Astrocyte of the hippocampus (primary cell): ENCODE results near the gene PHF24.

ENCODE experiments used
- DNase-seq: peaks from one replicate; pipeline ENCODE4 v3.0.0; 2011; ENCODE audit warnings: low read depth, low spot score

Gene PHF24

DNA sequence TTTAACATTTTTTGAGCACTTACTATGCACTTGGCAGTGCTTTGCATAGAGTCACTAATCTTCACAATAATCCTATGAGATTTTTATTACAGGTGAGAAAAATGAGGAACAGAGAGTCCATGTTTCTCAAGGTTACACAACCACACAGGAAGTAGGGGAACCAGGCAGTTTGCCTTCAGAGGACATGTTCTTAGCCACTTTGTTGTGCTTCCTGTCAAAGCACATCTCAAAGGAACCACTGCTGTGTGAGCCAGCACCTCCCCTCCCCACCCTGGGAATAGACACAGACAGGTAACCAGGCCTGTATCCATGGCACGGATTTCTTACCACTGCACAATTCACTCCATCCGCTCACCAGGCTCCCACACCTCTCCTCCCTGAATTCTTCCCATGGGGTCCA, 25.1 kb downstream of the PHF24 start:
- DNase-seq, result no peak

DNA sequence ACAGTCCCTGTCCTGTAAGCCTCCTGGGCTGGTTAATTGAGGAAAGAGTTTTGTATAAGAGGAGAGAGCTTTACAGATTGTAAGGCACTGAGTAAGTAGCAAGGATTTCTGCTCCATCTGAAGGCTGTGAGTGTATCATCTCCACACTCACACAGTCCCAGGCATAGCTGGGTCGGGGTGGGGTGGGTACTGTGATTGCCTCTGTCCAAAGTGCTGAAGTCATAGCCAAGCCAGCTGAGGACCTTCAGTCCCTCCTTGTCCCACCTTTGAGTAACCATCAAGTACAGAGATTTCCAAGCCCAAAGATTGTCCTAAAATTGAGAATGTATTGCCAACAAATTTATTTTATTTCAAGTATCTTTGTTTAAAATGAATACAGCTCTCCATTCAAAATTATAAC, 26.0 kb downstream of the PHF24 start:
- peak; percentile 71 for DNase-seq

DNA sequence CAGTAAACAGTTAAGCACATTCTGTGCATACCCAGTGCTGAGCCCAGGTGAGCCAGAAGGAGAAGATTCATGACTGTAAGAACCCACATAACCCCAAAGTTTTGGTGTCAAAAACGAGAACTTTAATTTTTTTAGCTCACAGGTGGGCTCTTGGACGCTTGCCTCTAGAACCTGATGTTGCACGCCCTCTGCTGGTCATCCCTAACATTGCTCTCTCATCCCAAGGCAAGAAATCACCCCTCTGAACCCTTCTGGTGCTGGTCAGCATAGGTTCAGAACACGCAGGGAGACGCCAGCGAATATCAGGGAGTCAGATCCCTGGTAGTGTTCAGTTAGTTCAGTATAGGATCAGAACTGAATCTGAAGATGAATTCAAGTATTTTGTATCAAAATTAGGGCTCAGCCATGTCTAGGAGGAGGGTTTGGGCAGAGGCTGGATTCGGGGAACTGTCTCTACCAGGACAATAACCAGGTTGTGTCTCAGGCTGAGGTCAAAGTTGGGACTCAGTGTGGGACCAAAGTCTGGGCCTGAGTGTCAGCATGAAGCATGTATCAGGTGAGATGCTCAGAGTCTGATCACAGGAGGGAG, 27.3 kb downstream of the PHF24 start:
- peak; percentile 75 for DNase-seq

DNA sequence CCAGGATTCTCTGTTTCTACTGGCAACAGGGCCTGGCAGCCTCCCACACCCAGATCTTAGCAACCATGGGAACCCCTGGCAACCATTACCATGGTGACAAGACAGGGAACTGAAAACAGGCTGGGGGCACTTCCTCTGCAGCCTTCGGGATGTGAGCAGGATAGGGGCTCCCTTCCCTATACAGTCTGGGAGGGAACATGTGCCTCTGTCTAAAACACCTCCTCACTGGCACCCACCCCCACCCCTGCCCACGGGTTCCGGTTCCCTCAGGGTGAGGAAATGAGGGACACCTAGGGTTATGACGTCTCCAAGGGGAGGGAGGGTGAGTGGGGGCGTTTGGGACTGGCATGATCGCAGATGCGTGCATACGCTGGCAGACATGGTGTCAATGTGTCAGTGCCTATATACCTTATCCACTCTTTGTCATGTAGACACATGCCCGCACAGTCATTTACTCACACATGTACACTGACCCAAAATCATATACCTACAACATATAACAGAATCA, 28.5 kb downstream of the PHF24 start:
- DNase-seq, result peak; percentile 39

DNA sequence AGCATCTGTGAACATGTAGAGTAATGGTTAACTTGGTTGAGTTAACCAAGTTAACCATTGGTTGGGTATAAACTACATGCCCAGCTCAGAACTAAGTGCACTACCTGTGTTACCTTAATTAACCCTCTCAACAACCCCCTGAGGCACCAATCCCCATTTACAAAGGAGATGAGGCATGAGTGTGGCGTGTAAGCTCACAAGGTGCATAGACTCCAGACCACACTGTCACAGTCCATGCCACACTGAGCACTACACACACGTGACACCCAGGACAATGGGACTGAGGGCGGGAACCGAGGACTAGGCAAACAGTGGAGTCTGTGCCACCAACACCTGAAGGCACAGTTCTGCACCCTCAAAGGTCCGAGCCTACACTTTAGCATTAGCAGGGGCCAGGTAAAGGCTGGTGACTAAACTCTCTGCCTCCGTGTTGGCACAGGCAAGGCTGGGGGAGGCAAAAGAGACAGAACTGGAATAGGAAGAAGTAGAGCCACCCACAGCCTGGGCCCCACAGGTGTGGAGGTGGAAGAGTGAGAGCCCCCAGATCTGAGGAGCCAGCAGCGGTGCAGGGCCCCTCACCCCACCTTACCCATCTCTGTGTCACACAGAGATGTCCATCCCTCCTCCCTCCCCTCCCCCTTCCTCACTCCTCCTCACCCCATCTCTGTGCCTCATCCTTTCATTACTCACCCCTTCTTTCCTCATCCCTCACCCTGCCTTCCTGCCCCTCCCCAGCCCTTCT, 29.2 kb downstream of the PHF24 start:
- no peak for DNase-seq

DNA sequence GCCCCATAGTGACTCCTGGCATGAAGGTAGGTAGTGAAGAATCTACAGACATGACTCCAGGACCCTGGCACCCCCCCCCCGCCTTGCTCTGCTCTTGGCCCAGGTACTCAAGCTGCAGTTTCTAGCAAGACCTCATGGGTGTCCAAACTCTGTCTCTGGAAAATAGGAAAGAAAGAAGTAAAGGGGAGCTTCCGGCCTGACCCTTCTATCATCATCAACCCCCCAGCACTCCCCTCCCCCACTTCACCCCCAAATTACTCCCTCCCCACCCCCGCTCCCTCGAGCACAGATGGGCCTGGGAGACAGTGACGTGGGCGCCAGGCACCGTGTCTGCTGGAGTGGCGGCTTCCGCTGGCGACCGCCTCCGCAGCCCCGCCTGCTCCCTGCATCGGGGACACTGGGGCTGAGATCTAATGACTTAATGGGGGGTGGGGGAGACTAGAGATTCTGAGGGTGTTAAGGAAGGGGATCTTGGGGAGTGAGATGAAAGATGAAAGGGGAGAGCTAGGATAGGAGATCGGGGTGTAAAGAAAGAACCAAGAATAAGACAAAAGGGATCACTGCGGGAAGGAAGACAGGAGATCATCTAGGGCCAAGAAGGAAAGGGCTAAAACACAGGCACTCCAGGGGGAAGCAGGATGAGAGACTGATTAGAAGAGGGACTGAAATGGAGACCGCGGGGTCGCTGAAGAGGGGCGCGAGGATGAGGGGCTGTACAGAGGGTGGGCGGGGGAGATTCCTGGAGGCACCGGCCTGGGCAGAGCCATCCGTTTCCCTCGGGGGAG, 30.3 kb downstream of the PHF24 start:
- DNase-seq, result peak; percentile 27

DNA sequence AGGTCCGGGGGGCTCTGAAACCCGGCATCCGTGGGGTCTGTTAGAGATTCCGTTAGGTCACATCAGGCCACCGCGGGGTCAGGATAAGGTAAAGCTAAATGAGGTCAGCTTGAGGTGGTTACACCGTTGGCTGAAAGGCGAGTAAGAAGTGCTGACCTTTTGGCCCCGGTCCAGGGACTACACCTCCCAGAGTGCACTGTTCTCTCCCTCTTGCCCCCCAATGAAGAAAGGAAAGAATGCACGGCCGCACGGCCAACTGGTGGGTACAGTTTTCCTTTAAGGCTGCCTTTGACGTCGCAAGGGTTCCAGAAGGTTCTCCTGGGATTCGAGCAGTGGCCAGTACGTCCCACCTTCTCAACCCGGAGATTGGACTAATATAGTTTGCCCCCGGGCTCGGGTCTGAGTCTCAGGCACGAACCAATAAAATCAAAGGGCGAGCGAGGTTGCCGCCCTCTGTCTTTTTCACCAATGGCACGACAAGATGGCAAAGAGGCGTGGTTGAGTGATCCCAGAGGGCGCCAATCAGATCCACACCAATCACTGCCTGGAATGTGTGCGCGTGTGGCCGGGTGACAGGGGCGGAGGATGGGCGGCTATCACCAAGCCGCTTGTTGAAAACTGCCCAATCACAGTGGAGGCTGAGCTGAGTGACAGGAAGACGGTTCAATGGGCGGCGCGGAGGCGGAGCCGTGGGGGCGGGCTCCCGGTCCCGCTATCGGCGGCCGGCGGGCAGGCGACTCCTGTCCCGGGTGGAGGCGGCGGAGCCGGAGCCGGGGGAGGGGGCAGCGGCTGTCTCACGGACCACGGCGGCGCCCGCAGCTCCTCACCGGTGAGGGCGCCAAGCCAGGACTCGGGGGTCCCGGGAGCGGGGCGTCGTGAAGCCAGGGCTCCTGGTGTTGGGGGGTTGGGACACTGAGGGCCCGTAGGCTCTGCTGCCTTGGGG, 31.2 kb downstream of the PHF24 start, which contains the start of gene DNAJB5:
Gene DNAJB5, plus strand, starts transcription at position 743 of the 943 bp plus-strand sequence. CDS start 886 bp downstream, outside the sequence.
- peak; percentile 100 for DNase-seq

DNA sequence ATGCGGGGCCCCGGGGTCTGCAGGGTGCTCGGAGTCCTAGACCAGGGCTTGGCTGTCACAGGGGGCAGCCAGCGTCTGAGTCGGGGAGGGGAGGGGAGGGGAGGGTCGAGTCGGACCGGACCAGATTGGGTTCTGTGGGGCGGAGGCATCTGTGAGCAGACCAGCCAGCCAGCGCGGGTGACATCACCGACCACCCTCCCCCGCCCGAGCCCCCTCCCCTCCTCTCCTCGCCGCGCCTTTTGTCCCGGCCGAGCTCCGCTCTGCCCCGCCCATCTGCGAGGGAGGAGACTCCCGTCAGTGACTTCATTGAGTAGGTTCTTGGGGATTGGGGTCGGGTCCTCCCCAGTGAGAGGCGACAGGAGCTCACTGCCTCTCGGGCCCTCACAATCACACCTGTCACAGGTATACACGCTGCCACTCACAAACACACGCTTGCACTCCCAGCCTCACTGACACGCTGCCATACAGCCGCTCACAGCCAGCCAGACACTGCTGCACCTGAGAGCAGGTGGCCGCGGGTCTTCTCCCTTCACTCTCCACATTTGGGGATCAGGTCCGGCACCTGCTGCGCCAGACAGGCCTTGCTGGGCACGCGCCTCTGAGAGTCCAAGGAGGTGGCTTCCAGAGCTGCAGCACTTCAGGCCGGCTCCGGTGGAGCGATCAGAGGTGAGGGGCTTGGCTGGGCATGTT, 32.0 kb downstream of the PHF24 start:
- peak; percentile 90 for DNase-seq

DNA sequence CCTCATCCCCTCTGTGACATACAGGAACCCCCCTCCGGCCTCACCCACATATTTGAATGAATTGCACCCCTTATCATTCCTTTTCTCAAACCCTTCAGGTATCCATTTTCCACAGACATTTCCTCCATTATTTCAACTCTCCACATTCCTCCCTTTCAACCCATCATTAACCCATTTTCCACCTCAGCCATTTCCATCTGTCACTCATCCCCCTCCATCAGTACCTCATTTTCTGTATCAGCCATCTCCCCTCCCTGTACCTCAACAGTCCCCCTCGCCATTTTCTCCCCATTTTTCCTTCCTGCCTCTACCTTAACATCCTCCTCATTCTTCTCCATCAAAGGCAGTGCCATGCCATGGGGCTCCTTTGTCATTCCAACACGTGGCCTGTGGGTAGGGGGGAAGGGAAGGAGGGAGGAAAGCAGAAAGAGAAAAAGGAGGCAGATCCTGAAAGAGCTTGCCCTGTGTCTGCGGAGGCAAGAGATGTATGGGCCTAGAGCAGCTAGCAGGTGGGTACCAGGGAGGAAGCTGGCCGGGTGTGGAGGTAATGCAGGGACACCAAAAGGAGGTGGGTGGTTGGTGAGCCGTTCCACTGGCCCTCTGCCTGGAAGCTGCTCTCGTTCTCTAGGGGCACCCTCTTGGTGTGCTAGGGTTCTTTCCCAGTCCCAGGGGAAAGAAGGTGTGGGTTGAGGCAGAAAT, 33.0 kb downstream of the PHF24 start:
- DNase-seq, result no peak

DNA sequence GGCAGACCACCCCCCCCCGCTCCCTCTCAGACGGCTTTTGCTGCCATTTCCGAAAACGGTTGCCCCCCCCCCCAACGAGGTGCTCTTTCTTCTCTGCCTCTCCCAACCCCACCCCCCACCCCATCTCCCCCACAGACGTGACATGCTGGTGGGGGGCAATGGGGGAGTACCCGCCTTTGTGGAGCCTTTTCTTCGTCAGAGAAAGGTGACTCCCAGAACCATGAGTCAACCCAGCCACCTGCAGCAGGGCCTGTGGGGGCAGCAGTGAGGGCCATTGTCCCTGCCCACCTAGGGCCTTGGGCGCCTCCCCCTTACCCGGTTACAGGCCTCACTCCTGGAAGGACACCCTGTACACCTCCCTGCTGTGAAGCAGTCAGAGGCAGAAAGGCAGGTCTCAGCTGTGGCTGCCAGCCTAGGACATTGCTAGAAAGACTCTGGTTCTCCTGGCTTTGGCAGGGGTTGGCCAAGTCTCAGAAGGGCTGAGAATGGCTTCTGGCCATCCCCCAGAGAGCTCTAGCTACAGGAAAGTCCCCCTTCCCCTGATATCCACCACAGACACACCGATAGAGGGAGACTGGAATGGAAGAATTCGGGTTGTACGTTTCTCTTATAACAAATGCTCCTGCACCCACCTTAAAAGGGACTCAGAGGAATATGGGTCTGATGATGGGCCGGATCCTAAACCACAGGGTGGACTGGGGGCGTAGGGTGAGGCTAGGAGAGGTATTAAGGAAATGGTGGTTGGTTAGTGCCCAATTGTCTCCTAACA, 33.7 kb downstream of the PHF24 start:
- DNase-seq, result peak; percentile 57

DNA sequence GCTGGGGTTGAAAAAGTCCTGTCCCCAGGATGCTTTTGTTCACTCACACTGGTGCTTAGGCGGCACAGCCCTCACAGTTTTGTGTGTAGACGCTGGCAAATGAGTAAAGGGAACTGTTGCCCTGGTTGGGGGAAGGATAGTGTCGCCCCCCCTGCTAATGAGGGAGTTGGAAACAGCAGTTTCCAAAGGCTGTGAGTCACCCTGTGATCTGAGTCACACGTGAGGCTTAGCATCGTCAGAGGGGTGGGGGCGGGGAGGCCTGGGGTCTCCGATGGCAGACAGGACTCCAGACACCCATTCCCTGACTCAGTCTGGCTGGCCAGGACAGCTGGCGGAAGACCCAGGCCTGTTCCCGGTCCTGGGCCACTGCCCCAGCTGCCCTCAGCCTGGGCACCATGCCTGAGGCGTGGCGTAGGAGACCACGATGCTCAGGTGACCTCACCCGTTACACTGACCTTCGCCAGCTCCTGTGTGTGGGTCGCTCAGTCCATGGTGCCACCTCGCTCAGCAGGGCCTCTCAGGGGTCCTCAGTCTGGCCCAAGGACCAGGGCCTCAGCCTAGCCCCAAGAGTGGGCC, 34.4 kb downstream of the PHF24 start:
- DNase-seq, result peak; percentile 95

DNA sequence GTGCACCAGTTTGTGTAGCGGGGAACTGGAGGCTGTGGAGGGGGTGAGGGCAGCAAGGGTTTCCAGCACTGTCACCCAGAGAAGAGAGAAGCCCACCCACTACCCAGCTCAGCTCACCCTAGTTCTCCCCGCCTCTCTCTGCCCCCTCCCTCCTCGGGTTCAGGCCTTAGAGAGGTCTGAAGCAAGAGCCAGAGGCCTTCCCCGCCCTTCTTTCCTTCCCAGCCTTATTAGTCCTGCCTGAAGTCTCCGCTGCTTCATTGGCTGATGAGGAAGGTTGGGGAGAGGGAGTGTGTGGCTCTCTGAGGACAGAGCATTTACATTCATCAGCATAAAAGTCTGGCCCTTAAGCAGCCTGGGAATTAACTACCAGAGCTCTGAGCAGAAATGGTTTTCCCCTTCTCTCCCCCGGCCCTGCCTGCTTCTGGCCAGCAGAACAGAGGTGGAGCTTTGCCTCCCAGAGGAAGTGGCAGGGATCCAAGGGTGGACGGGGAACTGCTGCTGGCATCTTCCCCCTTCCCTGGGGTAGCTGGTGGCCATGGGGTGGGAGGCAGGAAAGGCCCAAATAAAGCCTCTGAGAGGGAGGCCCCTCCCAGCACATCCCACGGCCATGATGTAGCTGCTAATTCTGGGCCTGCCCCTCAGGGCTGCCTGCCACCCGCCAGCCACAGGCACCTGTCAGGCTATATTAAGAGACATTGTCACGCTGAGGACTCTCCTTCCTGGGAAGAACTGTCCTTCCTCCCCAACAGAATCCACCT, 35.6 kb downstream of the PHF24 start:
- DNase-seq, result peak; percentile 91

DNA sequence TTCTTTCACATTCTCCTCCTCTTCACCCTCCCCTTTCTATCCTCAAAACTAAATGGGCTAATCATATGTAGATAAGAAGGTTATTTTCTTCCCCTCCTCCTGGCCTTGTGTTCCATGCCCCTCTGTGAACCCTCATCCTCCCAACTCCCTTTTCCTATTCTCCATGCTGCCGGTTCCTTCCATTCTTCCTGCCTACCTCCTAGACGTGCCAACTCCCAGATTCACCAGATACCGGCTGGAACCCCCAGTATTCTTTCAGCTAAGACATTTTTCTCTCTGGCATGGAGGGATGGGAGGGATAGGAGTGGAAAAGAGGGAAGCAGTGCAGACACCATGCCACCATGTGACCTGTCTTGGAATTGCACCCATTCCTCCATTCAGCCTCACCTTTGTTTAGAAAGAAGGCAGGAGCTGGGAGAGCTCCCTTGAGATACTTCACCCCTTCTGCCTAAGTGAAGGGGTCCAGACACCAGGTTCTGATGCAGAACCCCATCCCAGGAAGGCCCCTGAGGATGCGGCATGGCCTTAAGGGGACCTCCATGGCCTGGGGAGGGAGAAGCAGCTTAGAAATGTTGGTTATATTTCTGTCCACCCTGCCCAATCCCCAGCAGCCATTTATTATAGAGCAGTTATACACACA, 36.3 kb downstream of the PHF24 start:
- DNase-seq, result peak; percentile 77

DNA sequence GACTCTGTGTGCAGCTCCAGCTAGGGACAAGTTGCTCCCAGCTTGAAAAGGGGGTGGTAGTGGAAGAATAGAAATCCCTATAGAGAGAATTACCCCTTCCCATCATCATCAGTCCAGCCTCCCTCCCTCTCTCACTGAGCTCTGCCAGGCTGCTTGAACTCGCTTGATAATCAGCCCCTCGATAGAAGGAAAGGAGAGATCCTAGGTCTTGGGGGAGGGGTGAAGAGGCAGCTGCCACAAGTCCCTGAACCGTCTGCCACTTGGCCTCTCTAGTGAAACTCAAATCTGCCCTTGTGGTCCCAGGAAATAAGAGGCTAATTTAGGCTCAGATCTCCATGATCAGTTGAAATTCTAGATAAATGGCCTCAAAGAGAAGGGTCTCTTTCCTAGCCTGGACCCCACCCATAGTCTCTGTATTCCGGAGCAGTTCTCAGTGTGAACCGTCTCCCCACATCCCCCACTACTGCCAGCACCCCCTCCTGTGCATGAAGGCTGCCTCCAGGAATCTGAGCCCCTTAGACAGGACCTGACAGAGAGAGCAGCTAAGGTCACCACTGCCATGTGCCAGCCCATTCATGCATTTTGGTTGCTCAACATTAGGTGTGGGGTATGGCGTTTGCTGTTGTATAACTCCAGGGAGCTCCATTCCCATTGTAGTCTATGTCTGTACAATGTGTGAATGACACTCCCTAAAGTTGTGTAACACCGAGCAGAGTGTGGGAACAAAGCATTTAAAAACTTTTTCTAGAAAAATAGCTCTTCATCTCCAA, 37.0 kb downstream of the PHF24 start:
- DNase-seq, result no peak

DNA sequence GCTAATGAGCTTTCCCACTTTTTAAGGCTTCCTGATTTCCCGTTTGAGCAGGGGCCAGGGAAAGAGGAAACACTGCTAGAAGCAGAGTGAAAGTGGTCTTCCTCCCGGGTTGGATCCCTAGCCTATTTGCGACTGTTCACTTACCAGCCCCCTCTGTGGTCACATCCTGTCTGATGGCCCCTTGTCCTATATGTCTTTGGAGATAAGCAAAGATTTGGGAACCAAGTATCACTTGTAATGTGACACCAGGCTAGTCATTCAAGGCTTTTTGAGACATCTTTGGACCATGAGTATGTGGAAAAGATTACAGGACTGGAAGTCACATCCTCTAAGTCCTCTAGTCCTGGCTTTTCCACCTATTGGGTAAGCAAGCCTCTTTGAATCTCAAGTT, 37.6 kb downstream of the PHF24 start:
- no peak for DNase-seq

DNA sequence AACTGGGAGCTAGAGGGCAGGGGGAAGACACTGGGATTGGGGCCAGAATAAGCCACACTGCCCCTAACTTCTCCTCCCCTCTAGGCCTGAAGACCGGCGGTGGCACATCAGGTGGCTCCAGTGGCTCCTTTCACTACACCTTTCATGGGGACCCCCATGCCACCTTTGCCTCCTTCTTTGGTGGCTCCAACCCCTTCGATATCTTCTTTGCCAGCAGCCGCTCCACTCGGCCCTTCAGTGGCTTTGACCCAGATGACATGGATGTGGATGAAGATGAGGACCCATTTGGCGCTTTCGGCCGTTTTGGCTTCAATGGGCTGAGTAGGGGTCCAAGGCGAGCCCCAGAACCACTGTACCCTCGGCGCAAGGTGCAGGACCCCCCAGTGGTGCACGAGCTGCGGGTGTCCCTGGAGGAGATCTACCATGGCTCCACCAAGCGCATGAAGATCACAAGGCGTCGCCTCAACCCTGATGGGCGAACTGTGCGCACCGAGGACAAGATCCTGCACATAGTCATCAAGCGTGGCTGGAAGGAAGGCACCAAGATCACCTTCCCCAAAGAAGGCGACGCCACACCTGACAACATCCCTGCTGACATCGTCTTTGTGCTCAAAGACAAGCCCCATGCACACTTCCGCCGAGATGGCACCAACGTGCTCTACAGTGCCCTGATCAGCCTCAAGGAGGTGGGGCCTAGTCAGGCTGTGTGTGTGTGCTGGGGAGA, 38.3 kb downstream of the PHF24 start:
- DNase-seq, result no peak
